GM18508 (cell line): ENCODE measurements around the gene RAMAC.
"Not testable (repeated sequence)": the region's sequence is repeated elsewhere in the genome, so short reads cannot be mapped to it uniquely, and the experiment has no call there.

Experiments used
- ATAC-seq: cut with Tn5 transposase; IDR thresholded peaks from one replicate; pipeline ENCODE4 v1.9.1; 2021; ENCODE audit warnings: moderate number of reproducible peaks; ENCODE audit not compliant: insufficient read depth, unreplicated experiment

Gene RAMAC

DNA sequence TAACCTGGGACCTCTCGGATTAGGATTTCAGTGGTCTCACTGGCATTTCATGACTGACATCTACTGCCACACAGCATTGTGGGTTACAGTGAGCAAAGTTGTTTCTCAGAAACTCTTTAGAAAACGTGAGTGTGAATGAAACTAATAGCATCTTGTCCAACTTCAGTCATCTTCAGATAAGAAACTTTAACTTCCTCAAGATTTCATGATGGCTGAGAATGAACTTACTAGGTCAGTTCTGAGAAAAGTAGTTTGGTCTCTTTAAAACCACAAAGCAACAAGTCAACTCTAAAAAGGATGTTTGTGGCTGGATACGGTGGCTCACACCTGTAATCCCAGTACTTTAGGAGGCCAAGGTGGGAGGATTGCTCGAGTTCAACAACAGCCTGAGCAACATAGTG is 19.3 kb upstream of the RAMAC start:
- ATAC-seq, result peak; percentile 92

- ATAC-seq, result no peak
These were observed 17.9 kb upstream of the RAMAC start for GRCh38 chr15:82968066-82968465.

GRCh38 chr15:82969353-82969752 is 16.7 kb upstream of the RAMAC start:
- no peak for ATAC-seq

GRCh38 chr15:82970078-82970686 is 15.8 kb upstream of the RAMAC start:
- no peak for ATAC-seq

GRCh38 chr15:82970696-82971095 is 15.3 kb upstream of the RAMAC start:
- ATAC-seq, result no peak

DNA sequence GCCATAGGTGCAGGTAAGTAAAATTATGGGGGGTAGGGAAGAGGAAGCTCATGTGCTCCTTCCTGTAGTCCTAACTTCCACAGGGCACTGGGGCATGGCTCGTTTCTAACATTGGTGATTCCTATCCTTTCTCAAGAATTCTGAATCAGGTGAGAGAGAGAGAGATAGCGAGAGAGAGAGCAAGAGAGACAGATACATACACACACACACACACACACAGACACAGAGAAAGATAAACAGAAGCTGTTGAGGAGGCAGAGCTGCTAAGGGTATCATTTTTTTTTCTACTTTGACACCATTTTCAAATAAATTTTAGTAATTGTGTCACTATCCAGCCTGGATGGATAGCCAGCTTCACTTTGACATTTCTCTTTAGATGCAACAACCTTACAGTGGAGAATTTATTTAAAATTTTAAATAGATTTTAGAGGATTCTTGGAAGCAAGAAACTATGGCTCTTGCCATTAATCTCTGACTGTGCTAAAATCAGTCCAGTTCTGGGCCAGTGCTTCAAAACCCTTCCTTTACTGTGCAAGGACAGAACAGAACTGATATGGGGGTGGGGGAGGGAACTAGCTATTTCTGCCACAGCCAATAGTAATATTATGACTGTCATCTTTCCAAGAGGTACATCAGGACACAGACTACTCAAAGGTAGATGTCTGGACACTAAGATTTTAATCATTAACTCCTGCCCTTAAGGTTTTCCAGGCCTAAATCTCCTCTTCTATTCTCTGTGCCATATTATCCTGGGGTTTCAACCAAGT is 14.6 kb upstream of the RAMAC start:
- ATAC-seq, result no peak

DNA sequence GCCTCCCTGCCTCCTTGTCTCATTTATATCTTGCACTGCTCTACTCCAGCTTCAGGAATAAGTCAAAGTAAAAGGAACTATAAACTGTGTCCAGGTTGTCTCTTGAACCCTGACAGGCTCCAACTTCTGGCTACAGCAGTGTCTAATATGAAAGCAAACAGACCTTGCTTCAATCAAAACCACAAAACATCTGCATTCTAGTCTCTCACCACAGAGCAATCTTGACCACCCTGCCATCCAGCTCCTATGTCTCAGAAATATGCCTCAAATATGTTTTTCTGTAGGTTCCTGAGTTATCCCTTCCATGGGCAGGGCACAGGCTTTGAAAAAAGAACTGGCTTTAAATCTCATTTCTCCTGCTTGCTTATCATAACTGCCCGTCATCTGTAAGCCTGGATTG is 13.0 kb upstream of the RAMAC start:
- ATAC-seq, result no peak

DNA sequence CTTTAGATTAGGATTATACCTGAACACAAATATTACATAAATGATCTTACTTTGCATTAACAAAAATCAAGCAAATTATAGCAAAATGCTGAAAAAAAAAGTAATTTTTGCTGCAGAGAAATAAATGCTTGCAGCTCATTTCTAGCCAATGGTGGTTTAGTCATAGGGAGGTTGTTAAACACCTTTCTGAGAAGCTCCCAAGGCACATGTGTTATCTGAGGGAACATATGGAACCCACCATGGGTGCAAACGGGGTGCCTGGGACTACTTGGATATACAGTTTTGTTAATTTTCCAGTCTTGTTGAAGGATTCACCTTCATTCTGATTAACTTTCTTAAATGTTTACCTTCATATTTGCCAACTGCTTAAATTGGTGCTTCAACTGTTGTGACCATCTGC is 8.9 kb upstream of the RAMAC start:
- no peak for ATAC-seq

- ATAC-seq, result no peak
These were observed 7.6 kb upstream of the RAMAC start for GRCh38 chr15:82978438-82978837.

GRCh38 chr15:82979726-82980125 is 6.3 kb upstream of the RAMAC start:
- ATAC-seq, result no peak

- no peak for ATAC-seq
These were observed 5.0 kb upstream of the RAMAC start for GRCh38 chr15:82980981-82981380.

GRCh38 chr15:82986442-82986780 is 401 bp downstream of the RAMAC start:
- ATAC-seq, result no peak

DNA sequence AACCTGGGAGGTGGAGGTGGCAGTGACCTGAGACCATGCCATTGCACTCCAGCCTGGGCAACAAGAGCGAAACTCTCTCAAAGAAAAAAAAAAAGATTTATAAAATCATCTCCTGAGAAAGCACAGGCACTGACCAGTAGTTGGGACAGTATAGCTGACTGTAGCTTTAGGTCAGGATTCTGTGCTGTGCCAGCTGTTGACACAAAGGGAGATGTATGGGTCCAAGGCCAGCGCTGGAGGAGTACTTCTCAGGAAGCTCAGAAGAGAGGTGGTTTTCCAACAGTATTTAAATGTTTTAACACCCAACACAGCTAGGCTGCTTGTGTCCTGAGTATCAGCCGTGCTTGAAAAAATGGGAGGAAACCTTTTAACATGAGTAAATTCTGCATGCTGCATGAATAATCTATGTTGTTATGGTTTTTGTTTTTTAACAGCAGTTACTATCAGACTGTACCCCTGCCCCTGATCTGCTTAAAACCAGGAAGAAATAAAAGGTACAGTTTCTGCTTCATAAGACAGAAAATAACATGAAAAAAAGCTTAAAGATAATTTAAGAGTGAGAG is 6.5 kb downstream of the RAMAC start:
- ATAC-seq, result no peak

DNA sequence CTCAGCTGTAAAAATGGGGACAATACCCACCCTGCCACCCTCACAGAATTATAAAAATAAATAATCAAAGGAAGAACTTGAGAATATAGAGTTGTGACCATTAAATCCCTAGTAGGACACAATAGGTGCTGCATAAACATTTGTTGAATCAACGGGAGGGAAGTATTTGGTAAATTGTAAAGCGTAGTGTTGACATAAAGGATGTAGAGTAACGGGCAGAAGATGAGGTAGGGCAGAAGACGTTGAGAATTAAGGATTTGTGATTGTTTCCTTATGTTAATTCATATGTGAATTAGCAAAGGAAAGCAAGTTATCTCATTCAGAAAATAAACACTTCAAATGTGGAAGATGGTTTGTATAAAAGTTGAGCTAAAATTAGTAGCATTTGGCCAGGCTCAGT is 7.1 kb downstream of the RAMAC start:
- ATAC-seq, result no peak

GRCh38 chr15:82995076-82995475 is 9.1 kb downstream of the RAMAC start:
- no peak for ATAC-seq

DNA sequence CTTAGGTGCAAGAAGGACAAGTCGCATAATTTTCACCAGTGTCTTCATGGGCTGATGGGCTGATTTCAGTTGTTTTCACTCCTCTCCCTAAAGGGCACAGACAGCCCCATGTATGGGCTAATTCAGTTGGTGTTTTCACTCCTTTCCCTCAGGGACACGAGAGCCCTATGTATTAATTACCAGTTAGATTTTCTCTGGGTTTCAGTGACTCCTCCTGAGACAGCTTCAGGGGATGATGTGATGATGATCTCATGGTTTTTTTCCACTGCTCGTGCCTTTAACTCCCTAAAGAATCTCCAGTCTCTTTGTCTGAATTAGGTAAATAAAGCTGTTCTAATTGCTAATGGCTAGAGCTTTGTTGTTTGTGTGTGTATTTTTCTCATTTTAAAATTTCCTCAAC is 9.9 kb downstream of the RAMAC start:
- ATAC-seq, result no peak

DNA sequence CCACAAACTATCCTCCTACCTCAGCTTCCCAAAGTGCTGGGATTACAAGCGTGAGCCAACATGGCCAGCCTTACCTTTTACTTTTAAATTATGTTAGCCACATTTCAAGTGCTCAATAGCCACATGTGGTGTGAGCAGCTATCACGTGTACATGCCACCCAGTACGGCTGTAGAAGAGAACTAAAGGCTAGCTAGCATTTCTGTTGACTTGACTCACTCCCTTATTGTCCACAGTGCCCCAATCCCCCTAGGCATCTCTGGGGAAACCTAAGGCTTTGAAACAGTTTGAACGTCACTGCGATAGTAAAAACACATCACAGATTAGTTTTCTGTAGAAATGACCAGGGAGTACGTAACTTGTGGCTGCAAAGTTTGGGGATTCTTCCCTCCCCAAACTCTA is 13.4 kb downstream of the RAMAC start:
- no peak for ATAC-seq

DNA sequence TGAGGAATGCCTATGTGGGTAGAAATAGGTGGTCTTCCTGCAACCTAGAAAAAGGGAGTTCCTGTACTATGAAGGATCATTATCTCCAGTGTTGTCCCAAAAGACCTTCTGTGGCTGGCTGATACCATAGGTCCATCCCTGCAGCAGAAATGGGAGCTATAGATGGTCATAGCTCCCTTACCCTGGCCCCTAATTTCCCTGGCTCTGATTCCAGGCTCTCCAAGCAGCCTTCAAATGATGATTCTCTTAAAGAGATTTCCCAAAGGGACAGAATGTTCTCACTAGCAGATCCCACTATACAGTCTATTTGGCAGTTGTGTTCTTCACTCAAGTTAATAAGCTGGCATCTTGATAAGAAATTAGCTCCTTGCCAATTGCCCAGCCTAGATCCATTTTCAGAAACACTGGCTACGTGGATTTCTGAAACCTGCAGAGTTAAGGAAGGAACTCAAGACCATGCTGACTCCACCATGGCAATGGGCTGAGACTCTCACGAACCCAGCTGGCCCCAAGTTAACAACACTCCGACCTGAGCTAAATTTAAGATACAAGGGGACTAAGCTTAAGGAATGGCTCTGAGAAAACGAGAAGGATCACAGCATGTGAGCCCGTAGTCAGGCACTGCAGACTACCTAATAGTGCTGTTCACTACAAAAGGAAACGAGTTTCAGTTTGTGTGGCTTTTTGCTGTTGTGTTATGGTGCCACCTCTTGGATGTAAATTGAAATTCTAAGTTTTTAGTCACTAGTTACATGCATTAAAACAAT is 14.1 kb downstream of the RAMAC start:
- peak; percentile 69 for ATAC-seq

GRCh38 chr15:83000672-83001031 is 14.6 kb downstream of the RAMAC start:
- not testable (repeated sequence) for ATAC-seq

- ATAC-seq, result peak; percentile 51
These were observed 24.8 kb downstream of the RAMAC start for GRCh38 chr15:83010709-83011270.
